ENCODE results near the gene EIF4ENIF1.

Gene EIF4ENIF1

GRCh38 chr22:31489632-31490495 is at the start of gene EIF4ENIF1:
Gene EIF4ENIF1 (minus strand): TSS chr22:31489842. CDS start chr22:31488718, 1,124 bp downstream.
- peak; percentile 93 for DNase-seq (ENCODE audit: low read depth)
- peak within 1 kb of the TSS; percentile 98 for H3K4me3 ChIP-seq (ENCODE audit: low read depth, low read length)
- TF ChIP-seq MAX (IDR thresholded peaks at IDR 0.05; ENCODE audit: low read depth, low read length): peak; percentile 11; the same call in 1 of the 2 replicates
- TF ChIP-seq, protein P1, sequence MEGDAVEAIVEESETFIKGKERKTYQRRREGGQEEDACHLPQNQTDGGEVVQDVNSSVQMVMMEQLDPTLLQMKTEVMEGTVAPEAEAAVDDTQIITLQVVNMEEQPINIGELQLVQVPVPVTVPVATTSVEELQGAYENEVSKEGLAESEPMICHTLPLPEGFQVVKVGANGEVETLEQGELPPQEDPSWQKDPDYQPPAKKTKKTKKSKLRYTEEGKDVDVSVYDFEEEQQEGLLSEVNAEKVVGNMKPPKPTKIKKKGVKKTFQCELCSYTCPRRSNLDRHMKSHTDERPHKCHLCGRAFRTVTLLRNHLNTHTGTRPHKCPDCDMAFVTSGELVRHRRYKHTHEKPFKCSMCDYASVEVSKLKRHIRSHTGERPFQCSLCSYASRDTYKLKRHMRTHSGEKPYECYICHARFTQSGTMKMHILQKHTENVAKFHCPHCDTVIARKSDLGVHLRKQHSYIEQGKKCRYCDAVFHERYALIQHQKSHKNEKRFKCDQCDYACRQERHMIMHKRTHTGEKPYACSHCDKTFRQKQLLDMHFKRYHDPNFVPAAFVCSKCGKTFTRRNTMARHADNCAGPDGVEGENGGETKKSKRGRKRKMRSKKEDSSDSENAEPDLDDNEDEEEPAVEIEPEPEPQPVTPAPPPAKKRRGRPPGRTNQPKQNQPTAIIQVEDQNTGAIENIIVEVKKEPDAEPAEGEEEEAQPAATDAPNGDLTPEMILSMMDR (IDR thresholded peaks at IDR 0.05; ENCODE audit: low read depth, low read length): no peak
- peak; percentile 18 for TF ChIP-seq POLR2A (IDR thresholded peaks at IDR 0.05; ENCODE audit: extremely low read depth, insufficient read length)
- TF ChIP-seq MYC (IDR thresholded peaks at IDR 0.05; ENCODE audit: low read depth, low read length): peak; percentile 6

DNA sequence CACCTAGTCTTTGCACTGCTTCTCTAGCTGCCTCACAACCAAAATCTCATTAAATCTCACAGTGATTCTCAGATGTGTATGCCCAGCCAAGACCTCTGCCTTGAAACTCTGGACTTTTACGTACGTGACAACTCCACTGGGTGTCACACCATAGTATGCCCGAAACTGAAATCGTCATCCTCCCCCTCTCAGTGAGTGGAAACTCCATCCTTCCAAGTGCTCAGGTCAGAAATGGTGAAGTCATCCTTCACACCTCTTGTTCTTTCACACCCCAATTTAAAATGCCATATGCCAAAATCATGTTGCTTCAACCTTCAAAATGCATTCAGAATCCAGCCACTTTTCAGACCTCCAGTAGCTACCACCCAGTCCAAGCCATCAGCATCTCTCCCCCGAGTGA is 49.2 kb upstream of the EIF4ENIF1 start:
- no peak for TF ChIP-seq MYC (IDR thresholded peaks at IDR 0.05; ENCODE audit: low read depth, low read length)
- no peak for TF ChIP-seq MAX (IDR thresholded peaks at IDR 0.05; ENCODE audit: low read depth, low read length)
- TF ChIP-seq, protein P1 (IDR thresholded peaks at IDR 0.05; ENCODE audit: low read depth, low read length): no peak
- no peak for TF ChIP-seq POLR2A (IDR thresholded peaks at IDR 0.05; ENCODE audit: extremely low read depth, insufficient read length)
- no peak for DNase-seq (ENCODE audit: low read depth)

GRCh38 chr22:31537019-31537535 is 47.4 kb upstream of the EIF4ENIF1 start:
- no peak for TF ChIP-seq MAX (IDR thresholded peaks at IDR 0.05; ENCODE audit: low read depth, low read length)
- TF ChIP-seq, protein P1 (IDR thresholded peaks at IDR 0.05; ENCODE audit: low read depth, low read length): no peak
- no peak for TF ChIP-seq POLR2A (IDR thresholded peaks at IDR 0.05; ENCODE audit: extremely low read depth, insufficient read length)
- no peak for TF ChIP-seq MYC (IDR thresholded peaks at IDR 0.05; ENCODE audit: low read depth, low read length)
- no peak overlapping the region for H3K4me3 ChIP-seq (ENCODE audit: low read depth, low read length)
- no peak for DNase-seq (ENCODE audit: low read depth)

More for the DNA sequence above, 49.2 kb upstream of the EIF4ENIF1 start:
- H3K4me3 ChIP-seq (ENCODE audit: low read depth, low read length): no peak overlapping the region

- DNase-seq (ENCODE audit: low read depth): no peak
- no peak overlapping the region for H3K4me3 ChIP-seq (ENCODE audit: low read depth, low read length)
- TF ChIP-seq, protein P1 (IDR thresholded peaks at IDR 0.05; ENCODE audit: low read depth, low read length): no peak
- TF ChIP-seq MYC (IDR thresholded peaks at IDR 0.05; ENCODE audit: low read depth, low read length) (no peak), MAX (IDR thresholded peaks at IDR 0.05; ENCODE audit: low read depth, low read length) (no peak), POLR2A (IDR thresholded peaks at IDR 0.05; ENCODE audit: extremely low read depth, insufficient read length) (no peak)
These were observed 43.7 kb upstream of the EIF4ENIF1 start for GRCh38 chr22:31533374-31533773.

DNA sequence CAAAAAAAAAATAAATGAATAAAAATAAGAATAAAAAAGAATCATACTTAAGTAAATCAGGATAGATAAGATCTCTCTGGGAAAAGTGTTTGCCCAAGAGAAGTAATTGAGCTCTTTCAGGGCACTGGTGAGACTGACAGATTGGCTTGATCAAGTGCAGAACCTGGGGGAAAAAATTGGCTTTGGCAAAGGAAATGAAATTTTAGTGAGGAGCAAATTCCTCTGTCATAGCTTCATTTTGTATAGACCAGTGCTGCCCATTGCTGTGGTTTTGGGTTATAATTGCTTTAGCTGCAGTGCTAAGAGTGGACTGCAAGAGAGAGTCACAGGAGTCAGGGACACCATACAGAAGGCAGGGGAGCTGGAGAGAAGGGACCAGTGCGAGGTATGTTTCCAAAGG is 42.4 kb upstream of the EIF4ENIF1 start:
- DNase-seq (ENCODE audit: low read depth): no peak
- TF ChIP-seq MAX (IDR thresholded peaks at IDR 0.05; ENCODE audit: low read depth, low read length): no peak
- TF ChIP-seq, protein P1 (IDR thresholded peaks at IDR 0.05; ENCODE audit: low read depth, low read length): no peak
- no peak for TF ChIP-seq MYC (IDR thresholded peaks at IDR 0.05; ENCODE audit: low read depth, low read length)
- no peak for TF ChIP-seq POLR2A (IDR thresholded peaks at IDR 0.05; ENCODE audit: extremely low read depth, insufficient read length)
- H3K4me3 ChIP-seq (ENCODE audit: low read depth, low read length): no peak overlapping the region
